IMR-90 (cell line): ENCODE data around the gene LSM8. TPM values are rescaled to one million over a fixed set of nuclear protein-coding genes. Genes with fewer than 3 reads are reported as not detected.

Source experiments
- ATAC-seq: fragments of 200-7000 bp; cut with Tn5 transposase; 2 replicates; pipeline ENCODE4 v1.9.1; 2020; ENCODE audit warnings: low read depth, mild to moderate bottlenecking, moderate library complexity
- BruUV-seq: library from RNA; stranded (reverse); fragments of 400-500 nt; replicated peaks from 2 replicates; lab custom pipeline; 2021; lab: Mats Ljungman, UMichigan
- CTCF ChIA-PET: fragments of 300-600 bp; formaldehyde crosslinking; extraction: SDS; loops from one replicate; lab custom pipeline; 2021; ENCODE audit warnings: antibody characterized with exemption; lab: Yijun Ruan, JAX
- POLR2A ChIA-PET: fragments of 300-600 bp; sonication (Branson Sonifier 250); formaldehyde crosslinking; loops from one replicate; lab custom pipeline; 2022; ENCODE audit warnings: antibody characterized with exemption; ENCODE audit not compliant: unreplicated experiment; lab: Charles Lee
- DNase-seq: peaks from one replicate; pipeline ENCODE4 v3.0.0; 2013
- H2AFZ ChIP-seq: replicated peaks from 2 replicates; pipeline ENCODE3; 2013; ENCODE audit warnings: low read length, mild to moderate bottlenecking; ENCODE audit not compliant: poor library complexity
- H2AK5ac ChIP-seq: 2 replicates; pipeline ENCODE4 v1.6.1; 2013; ENCODE audit warnings: low read depth, low read length, inconsistent platforms
- H2AK9ac ChIP-seq: replicated peaks from 2 replicates; pipeline ENCODE3; 2013; ENCODE audit warnings: mild to moderate bottlenecking, low read depth, low read length, moderate library complexity; ENCODE audit not compliant: poor library complexity
- H2BK120ac ChIP-seq: 2 replicates; pipeline ENCODE4 v1.6.1; 2013; ENCODE audit warnings: low read depth, low read length, inconsistent platforms
- H2BK15ac ChIP-seq: 3 replicates; pipeline ENCODE4 v1.6.1; 2013; ENCODE audit warnings: low read depth, low read length, inconsistent platforms
- H2BK20ac ChIP-seq: 2 replicates; pipeline ENCODE4 v1.6.1; 2013; ENCODE audit warnings: low read depth, mild to moderate bottlenecking, inconsistent platforms, low read length, moderate library complexity
- H2BK5ac ChIP-seq: 2 replicates; pipeline ENCODE4 v1.6.1; 2013; ENCODE audit warnings: mild to moderate bottlenecking, low read depth, low read length, inconsistent platforms; ENCODE audit not compliant: poor library complexity, severe bottlenecking
- H3K14ac ChIP-seq: replicated peaks from 2 replicates; pipeline ENCODE4 v1.6.1; 2013; ENCODE audit warnings: low read depth, low read length, inconsistent platforms
- H3K18ac ChIP-seq: 2 replicates; pipeline ENCODE4 v1.6.1; 2013; ENCODE audit warnings: low read depth, low read length, control low read depth
- H3K23ac ChIP-seq: 2 replicates; pipeline ENCODE4 v1.6.1; 2013; ENCODE audit warnings: low read depth, low read length, inconsistent platforms
- H3K27ac ChIP-seq: 2 replicates; pipeline ENCODE4 v1.5.1; 2013; ENCODE audit warnings: mild to moderate bottlenecking, control low read depth, low read length; ENCODE audit not compliant: insufficient read depth
- H3K27me3 ChIP-seq: 2 replicates; pipeline ENCODE4 v1.6.1; 2013; ENCODE audit warnings: low read length; ENCODE audit not compliant: control insufficient read depth, insufficient read depth
- H3K36me3 ChIP-seq: 2 replicates; pipeline ENCODE4 v1.6.1; 2013; ENCODE audit warnings: low read length, mixed read lengths; ENCODE audit not compliant: control insufficient read depth, insufficient read depth
- H3K4ac ChIP-seq: 2 replicates; pipeline ENCODE4 v1.6.1; 2013; ENCODE audit warnings: low read depth, low read length, inconsistent platforms
- H3K4me1 ChIP-seq: 2 replicates; pipeline ENCODE4 v1.6.1; 2013; ENCODE audit warnings: low read length, mixed read lengths; ENCODE audit not compliant: control insufficient read depth, insufficient read depth
- H3K4me2 ChIP-seq: 2 replicates; pipeline ENCODE4 v1.6.1; 2013; ENCODE audit warnings: low read depth, mild to moderate bottlenecking, control low read depth, low read length, moderate library complexity
- H3K4me3 ChIP-seq: 2 replicates; pipeline ENCODE4 v1.5.1; 2013; ENCODE audit warnings: low read depth, mild to moderate bottlenecking, control low read depth, low read length, moderate library complexity; ENCODE audit not compliant: insufficient read depth
- H3K56ac ChIP-seq: 2 replicates; pipeline ENCODE4 v1.6.1; 2013; ENCODE audit warnings: low read length, inconsistent platforms; ENCODE audit not compliant: insufficient read depth; ENCODE audit errors: extremely low read depth
- H3K79me1 ChIP-seq, 2 experiments: 2 replicates each; pipeline ENCODE4 v1.6.1; 2013; ENCODE audit warnings: low read length in 2 of 2, inconsistent platforms in 1 of 2, low read depth in 1 of 2
- H3K9ac ChIP-seq: 2 replicates; pipeline ENCODE4 v1.6.1; 2013; ENCODE audit warnings: low read depth, low read length, control low read depth
- H3K9me1 ChIP-seq: 2 replicates; pipeline ENCODE4 v1.6.1; 2013; ENCODE audit warnings: low read length, inconsistent platforms; ENCODE audit not compliant: insufficient read depth
- H3K9me3 ChIP-seq: 2 replicates; pipeline ENCODE4 v1.6.1; 2013; ENCODE audit warnings: low read length; ENCODE audit not compliant: control insufficient read depth, insufficient read depth
- H4K20me1 ChIP-seq: 2 replicates; pipeline ENCODE4 v1.6.1; 2013; ENCODE audit warnings: low read length, inconsistent platforms; ENCODE audit not compliant: insufficient read depth
- H4K5ac ChIP-seq: 2 replicates; pipeline ENCODE4 v1.6.1; 2013; ENCODE audit warnings: mild to moderate bottlenecking, low read depth, low read length, control low read depth
- H4K8ac ChIP-seq, 2 experiments: 2 replicates each; pipeline ENCODE4 v1.6.1; 2013; ENCODE audit warnings: low read depth in 2 of 2, low read length in 2 of 2, control low read depth in 1 of 2, inconsistent platforms in 1 of 2
- H4K91ac ChIP-seq: 2 replicates; pipeline ENCODE4 v1.6.1; 2013; ENCODE audit warnings: low read depth, low read length, inconsistent platforms; ENCODE audit not compliant: insufficient read depth
- BHLHE40 ChIP-seq: fragments of 150-350 bp; IDR thresholded peaks from 2 replicates; pipeline ENCODE4 v1.6.1; 2016; ENCODE audit warnings: mild to moderate bottlenecking, low read depth, low read length
- CEBPB ChIP-seq: IDR thresholded peaks from 2 replicates; pipeline ENCODE4 v1.6.1; 2012; ENCODE audit warnings: low read depth, low read length, improper control_type of control experiment
- CHD1 ChIP-seq: IDR thresholded peaks from 2 replicates; pipeline ENCODE4 v1.6.1; 2012; ENCODE audit warnings: low read depth, low read length, improper control_type of control experiment
- CTCF ChIP-seq: conservative IDR thresholded peaks from 2 replicates; pipeline ENCODE4 v1.5.1; 2012; ENCODE audit warnings: mild to moderate bottlenecking, low read depth, low read length, improper control_type of control experiment
- ELK1 ChIP-seq: fragments of 150-350 bp; IDR thresholded peaks from 2 replicates; pipeline ENCODE4 v1.6.1; 2016; ENCODE audit warnings: low read depth, mild to moderate bottlenecking, low read length, moderate library complexity, borderline replicate concordance
- FOS ChIP-seq: fragments of 150-350 bp; IDR thresholded peaks from 2 replicates; pipeline ENCODE4 v1.6.1; 2016; ENCODE audit warnings: low read depth, low read length
- MAFK ChIP-seq: IDR thresholded peaks from 2 replicates; pipeline ENCODE4 v1.6.1; 2012; ENCODE audit warnings: low read depth, low read length, improper control_type of control experiment
- MAZ ChIP-seq: IDR thresholded peaks from 2 replicates; pipeline ENCODE4 v1.6.1; 2012; ENCODE audit warnings: low read depth, mild to moderate bottlenecking, low read length, improper control_type of control experiment, moderate library complexity, borderline replicate concordance
- MXI1 ChIP-seq: IDR thresholded peaks from 2 replicates; pipeline ENCODE4 v1.6.1; 2012; ENCODE audit warnings: low read depth, mild to moderate bottlenecking, low read length, moderate library complexity, borderline replicate concordance
- NFE2L2 ChIP-seq: fragments of 150-350 bp; IDR thresholded peaks from 2 replicates; pipeline ENCODE4 v1.6.1; 2016; ENCODE audit warnings: low read depth, mild to moderate bottlenecking, low read length
- POLR2A ChIP-seq: IDR thresholded peaks from 2 replicates; pipeline ENCODE4 v1.6.1; 2012; ENCODE audit warnings: mild to moderate bottlenecking, low read depth, low read length
- RAD21 ChIP-seq: IDR thresholded peaks from 2 replicates; pipeline ENCODE4 v1.6.1; 2012; ENCODE audit warnings: low read length, improper control_type of control experiment
- RCOR1 ChIP-seq: IDR thresholded peaks from 2 replicates; pipeline ENCODE4 v1.6.1; 2012; ENCODE audit warnings: mild to moderate bottlenecking, low read length, improper control_type of control experiment; ENCODE audit not compliant: insufficient replicate concordance
- RFX5 ChIP-seq: IDR thresholded peaks from 2 replicates; pipeline ENCODE4 v1.8.0; 2012; ENCODE audit warnings: low read depth, mild to moderate bottlenecking, low read length, moderate library complexity
- SMC3 ChIP-seq: fragments of 150-350 bp; IDR thresholded peaks from 2 replicates; pipeline ENCODE4 v1.6.1; 2016; ENCODE audit warnings: low read depth, mild to moderate bottlenecking, antibody characterized with exemption, low read length, moderate library complexity
- USF2 ChIP-seq: fragments of 150-350 bp; IDR thresholded peaks from 2 replicates; pipeline ENCODE4 v1.6.1; 2017; ENCODE audit warnings: mild to moderate bottlenecking, antibody characterized with exemption, low read length, low read depth
- WGBS, 2 experiments: methylation state at CpG; one replicate each; pipeline versions ENCODE4 v1.1.5 to v1.1.7; 2013; ENCODE audit warnings: missing lambda C conversion rate in 2 of 2; ENCODE audit not compliant: insufficient read length in 1 of 2; ENCODE audit errors: extremely low coverage in 2 of 2; 5-methylcytosine and 5-hydroxymethylcytosine counted together
- dilution Hi-C: fragments of 300-500 bp; cut with HindIII; formaldehyde crosslinking; loops from one replicate; pipeline ENCODE4 v1.14.3; 2018; ENCODE audit warnings: low sequenced_read_pairs; ENCODE audit not compliant: unreplicated experiment
- in situ Hi-C: fragments of 300-500 bp; cut with MboI; formaldehyde crosslinking; loops from 3 replicates; pipeline ENCODE4 v1.14.3; 2019; ENCODE audit warnings: low sequenced_read_pairs, inconsistent platforms, mixed read lengths
- intact Hi-C: fragments of 100-400 bp; cut with micrococcal nuclease; formaldehyde crosslinking; loops from 2 replicates; pipeline ENCODE4 v1.10.0; 2022
- polyA plus RNA-seq, 3 experiments: library from polyadenylated mRNA; depleted of rRNA; stranded (reverse); fragments of >200 nt; gene quantifications; 2 replicates each; pipeline ENCODE4 v1.2.3, GENCODE V29; 2012; ENCODE audit warnings: low replicate concordance in 1 of 3
- total RNA-seq: library from RNA; depleted of rRNA; stranded (reverse); fragments of >200 nt; gene quantifications from 2 replicates; pipeline ENCODE4 v1.2.3, GENCODE V29; 2012

Gene LSM8
- total and polyA plus RNA-seq, 2 of the 4 experiments (the other 2 are of a cell fraction) = 9.7 to 30.2 TPM

- H2BK120ac ChIP-seq = no peak overlapping the region
- dilution Hi-C loops (no loop called here), in situ Hi-C loops (no loop called here), intact Hi-C loops (no loop called here)
- no peak overlapping the region for H2AK5ac ChIP-seq
- no peaks in the 10 kb centered on the region for H3K79me1 ChIP-seq
- no peak overlapping the region for H3K9ac ChIP-seq
- no peak overlapping the region for H2AFZ ChIP-seq
- no peak overlapping the region for H4K5ac ChIP-seq
- H3K27me3 ChIP-seq = no peaks in the 10 kb centered on the region
- H3K9me1 ChIP-seq = no peaks in the 10 kb centered on the region
- H4K20me1 ChIP-seq = no peaks in the 10 kb centered on the region
- H2AK9ac ChIP-seq = no peak overlapping the region
- H3K36me3 ChIP-seq = no peaks in the 10 kb centered on the region
- H3K4ac ChIP-seq = no peak overlapping the region
- CTCF ChIA-PET = no interaction called here
- H3K18ac ChIP-seq = no peak overlapping the region
- no peak overlapping the region for H3K27ac ChIP-seq
- H4K91ac ChIP-seq = no peak overlapping the region
- H3K14ac ChIP-seq = no peak overlapping the region
- H2BK5ac ChIP-seq = no peak overlapping the region
- DNase-seq (peak; percentile 10), ATAC-seq (no peak)
- no peak overlapping the region for H2BK20ac ChIP-seq
- POLR2A ChIA-PET = no interaction called here
- H3K4me3 ChIP-seq = no peak overlapping the region
- no peak overlapping the region for H2BK15ac ChIP-seq
- no peaks in the 10 kb centered on the region for H3K9me3 ChIP-seq
- no peak overlapping the region; a peak in 1 of 4 replicates for H4K8ac ChIP-seq
- H3K23ac ChIP-seq = no peak overlapping the region
- H3K4me2 ChIP-seq = no peak overlapping the region; the same call in 1 of the 2 replicates
- WGBS, 2 experiments = no CpG with 5 or more reads among the region's 1 CpG
- H3K4me1 ChIP-seq = no peaks in the 10 kb centered on the region; the same call in 1 of the 2 replicates
- no TSS peak for BruUV-seq
- TF ChIP-seq MAFK (no peak), MXI1 (no peak), CTCF (no peak), ELK1 (no peak), POLR2A (no peak), RFX5 (no peak), RAD21 (no peak), BHLHE40 (no peak), MAZ (no peak), CEBPB (no peak), FOS (no peak), CHD1 (no peak), USF2 (no peak), NFE2L2 (no peak), SMC3 (no peak), RCOR1 (no peak)
- no peak overlapping the region for H3K56ac ChIP-seq
Measured at GRCh38 chr7:118152149-118152548, 31.8 kb upstream of the LSM8 start.
